ENCODE measurements around the gene SH3GLB1.
"Not testable (repeated sequence)": the region's sequence is repeated elsewhere in the genome, so short reads cannot be mapped to it uniquely, and the experiment has no call there.

SH3GLB1 gene

DNA sequence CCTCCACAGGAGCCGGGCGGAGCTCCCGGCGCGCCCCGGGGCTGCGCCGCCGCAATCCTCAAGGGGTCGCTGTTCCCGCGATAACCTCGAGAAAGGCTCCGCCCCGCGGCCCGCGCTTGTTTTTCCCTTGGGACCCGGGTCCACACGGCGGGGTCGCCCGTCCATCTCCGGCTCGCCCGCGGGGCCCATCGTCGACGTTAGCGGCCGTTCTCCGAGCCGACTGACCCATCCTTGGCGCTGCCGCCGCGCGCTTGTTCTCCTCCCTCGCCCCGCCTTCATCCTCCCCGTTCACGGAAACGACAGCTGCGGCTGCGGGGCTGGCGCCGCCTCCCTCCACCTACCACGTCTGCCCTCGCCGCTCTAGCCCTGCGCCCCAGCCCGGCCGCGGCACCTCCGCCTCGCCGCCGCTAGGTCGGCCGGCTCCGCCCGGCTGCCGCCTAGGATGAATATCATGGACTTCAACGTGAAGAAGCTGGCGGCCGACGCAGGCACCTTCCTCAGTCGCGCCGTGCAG lies at the start of gene SH3GLB1:
SH3GLB1 (plus strand) TSS at position 119 of the 514 bp plus-strand sequence; CDS start at position 443, 324 bp downstream.
- peak; percentile 64 for DNase-seq (ENCODE audit: low read depth)

GRCh38 chr1:86658381-86658780 lies 46.0 kb upstream of the SH3GLB1 start:
- not testable (repeated sequence) for DNase-seq (ENCODE audit: low read depth)

- DNase-seq (ENCODE audit: low read depth), result no peak
Measured at GRCh38 chr1:86666368-86666767, 38.0 kb upstream of the SH3GLB1 start.

DNA sequence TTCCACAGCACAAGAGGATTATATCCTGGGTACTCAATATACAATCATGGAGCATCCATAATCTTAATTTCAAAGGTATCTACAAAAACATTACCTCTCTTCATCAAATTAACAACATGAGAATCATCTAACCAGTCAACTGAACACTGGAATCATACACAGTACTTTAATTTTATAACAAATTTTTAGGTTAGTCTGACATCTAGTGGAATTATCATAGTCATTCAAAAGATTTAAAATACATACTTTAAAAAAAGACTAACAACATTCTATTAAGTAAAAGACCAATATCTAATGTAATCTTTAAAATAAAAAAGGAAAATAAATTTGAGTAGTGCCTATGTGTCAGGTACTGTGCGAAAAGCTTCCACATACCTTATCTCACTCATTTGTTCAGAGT lies 16.8 kb upstream of the SH3GLB1 start:
- no peak for DNase-seq (ENCODE audit: low read depth)

- no peak for DNase-seq (ENCODE audit: low read depth)
Measured at GRCh38 chr1:86692641-86693040, 11.7 kb upstream of the SH3GLB1 start.

DNA sequence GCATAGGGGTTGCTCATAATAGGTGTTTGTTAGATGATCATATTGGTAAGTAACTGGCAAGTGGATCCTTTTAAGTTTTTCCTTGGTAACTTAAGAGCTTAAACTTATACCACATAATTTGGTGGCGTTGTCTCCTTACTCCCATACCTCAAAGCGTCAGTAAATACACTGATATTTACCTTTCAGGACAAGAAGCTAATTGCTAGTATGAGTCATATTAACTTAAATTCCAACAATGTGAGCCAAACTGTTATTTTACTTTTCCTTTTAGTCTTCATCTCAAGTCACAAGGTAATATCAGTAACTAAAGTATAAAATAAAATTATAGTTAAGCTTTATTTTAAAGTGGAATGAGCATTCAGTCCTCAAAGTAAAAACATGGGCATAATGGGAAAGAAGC lies 9.0 kb upstream of the SH3GLB1 start:
- DNase-seq (ENCODE audit: low read depth), result no peak

DNA sequence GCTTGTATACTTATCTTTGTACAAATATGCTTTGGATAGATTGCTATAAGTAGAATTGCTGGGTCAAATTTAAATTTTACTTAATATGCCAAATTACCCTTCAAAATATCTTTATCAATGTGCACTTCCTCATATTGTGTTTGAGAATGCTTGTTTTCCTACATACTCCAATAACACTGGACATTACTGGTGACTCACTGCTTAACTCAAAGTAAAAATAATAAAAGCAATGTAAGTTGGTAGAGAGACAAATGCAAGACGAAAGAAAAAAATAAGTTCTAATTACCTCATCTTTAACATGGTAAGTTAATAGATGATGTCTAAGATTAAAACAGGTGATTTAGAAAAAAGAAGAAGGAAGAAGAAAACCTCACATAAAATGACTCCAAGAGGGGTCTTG lies 7.9 kb upstream of the SH3GLB1 start:
- DNase-seq (ENCODE audit: low read depth), result no peak

DNA sequence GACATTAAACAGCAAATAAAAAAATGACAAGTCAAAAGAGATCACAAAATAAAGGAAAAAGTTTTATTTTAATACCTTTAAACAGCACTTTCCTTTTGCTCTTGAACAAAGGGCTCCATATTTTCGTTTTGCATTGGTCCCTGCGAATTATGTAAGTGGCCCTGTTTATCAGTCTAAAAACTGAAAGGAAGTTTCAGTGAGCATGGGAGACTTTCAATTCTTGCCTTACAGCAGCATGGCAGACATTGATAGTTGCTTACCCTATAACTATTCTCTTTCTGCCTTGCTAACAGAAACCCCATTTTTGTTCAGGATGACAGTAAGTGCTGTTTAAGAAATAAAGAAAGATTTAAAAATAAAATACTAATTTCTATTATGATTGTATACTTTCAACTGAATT lies 5.2 kb upstream of the SH3GLB1 start:
- DNase-seq (ENCODE audit: low read depth), result no peak

- DNase-seq (ENCODE audit: low read depth), result no peak
Measured at GRCh38 chr1:86701731-86702130, 2.6 kb upstream of the SH3GLB1 start.

DNA sequence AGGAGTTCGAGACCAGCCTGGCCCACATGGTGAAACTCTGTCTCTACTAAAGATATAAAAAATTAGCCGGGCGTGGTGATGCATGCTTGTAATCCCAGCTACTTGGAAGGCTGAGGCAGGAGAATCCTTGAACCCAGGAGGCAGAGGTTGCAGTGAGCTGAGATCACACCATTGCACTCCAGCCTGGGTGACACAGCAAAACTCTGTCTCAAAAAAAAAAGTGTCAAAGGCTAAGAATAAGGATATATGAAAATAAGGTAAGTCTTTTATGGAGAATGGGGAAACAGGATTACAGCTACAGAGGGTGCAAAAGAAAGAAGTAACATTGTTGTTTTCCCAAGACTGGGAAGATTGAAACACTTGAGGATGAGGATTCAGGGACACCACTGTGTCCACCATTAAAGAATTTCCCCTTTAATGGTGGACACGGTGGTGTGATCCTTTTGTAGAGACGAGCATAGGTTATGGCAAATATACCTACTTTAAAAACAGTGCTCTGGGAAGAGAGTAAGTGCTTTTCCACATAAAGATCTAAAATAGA lies 1.4 kb upstream of the SH3GLB1 start:
- not testable (repeated sequence) for DNase-seq (ENCODE audit: low read depth)

DNA sequence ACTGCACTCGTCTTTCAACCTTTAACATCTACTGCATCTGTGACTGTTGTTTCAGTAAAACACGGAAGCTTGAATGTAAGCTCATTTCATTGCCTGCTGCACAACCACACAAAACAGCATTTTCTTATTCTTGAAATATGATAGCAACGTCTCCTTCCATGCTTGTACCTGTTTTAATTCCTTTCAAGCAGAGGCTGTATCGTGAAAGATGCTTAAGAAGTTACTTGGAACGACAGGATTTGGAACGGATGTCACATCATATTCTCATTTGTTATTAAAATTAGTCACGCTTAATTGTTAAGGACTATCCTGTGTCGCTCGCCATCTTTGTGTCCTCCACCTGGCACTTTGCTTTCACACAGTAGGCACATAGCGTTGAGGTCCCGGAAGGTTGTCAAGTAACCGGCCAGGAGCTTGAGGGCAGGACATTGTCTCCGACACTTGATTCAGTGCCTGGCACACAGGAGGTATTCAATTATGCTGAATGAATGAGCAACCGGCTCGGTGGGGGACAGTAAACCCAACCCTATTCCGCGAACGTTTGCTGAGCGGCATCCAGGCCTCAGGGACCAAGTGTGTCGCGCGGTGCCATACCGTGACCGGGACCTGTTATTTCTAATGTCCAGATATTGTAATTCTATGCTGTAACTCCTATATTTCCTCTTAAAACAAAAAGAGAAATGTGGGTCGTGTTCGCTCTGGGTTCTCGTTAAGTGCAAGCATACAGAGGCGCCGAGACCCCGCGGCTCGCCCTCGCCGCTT lies 499 bp upstream of the SH3GLB1 start:
- no peak for DNase-seq (ENCODE audit: low read depth)

GRCh38 chr1:86704972-86705664 lies 742 bp downstream of the SH3GLB1 start:
- DNase-seq (ENCODE audit: low read depth), result peak; percentile 36

DNA sequence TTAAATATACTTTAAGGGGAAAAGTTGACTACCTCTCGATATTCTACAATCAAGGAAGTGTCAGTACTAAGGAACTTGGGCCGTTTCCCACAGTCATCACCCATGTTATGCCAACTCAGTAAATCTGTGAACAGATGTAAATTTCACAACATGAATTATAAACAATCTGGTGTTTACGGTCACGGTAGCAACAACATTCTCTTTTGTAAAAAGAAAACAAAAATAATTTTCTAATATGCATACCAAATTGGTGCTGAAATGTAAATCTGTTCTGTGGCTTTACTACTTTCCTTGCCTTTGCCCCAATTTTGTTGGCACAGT lies 1.2 kb downstream of the SH3GLB1 start:
- DNase-seq (ENCODE audit: low read depth), result peak; percentile 12

DNA sequence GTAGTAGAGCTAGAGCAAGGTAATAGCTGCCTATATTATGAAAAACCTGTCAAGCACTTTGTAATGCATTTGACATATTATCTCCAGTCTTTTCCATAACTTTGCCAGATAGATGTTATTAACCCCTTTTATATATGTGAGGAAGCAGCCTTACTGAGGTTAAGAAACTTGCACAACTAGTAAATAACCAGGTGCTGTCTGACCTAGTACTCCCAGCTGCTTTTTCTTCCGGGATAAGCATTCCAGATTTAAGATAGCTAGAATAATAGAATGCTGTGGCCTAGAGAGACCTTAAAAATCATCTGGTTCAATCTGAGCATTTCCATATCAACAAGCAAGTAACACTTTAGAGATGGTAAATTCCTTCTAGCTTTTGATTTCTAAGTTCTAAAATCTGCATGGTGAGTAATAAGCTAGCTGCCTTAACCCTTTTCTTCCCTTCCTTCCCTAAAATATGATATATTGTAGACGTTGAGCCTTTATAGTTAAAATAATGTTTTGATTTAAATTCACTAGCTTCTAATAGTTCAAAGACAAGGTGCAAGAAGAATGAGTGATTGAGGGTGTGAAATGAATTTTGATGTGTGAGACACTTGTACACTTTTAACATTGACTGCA lies 1.8 kb downstream of the SH3GLB1 start:
- no peak for DNase-seq (ENCODE audit: low read depth)

GRCh38 chr1:86708920-86709319 lies 4.5 kb downstream of the SH3GLB1 start:
- DNase-seq (ENCODE audit: low read depth), result no peak

GRCh38 chr1:86712088-86712860 lies 7.9 kb downstream of the SH3GLB1 start:
- no peak for DNase-seq (ENCODE audit: low read depth)

DNA sequence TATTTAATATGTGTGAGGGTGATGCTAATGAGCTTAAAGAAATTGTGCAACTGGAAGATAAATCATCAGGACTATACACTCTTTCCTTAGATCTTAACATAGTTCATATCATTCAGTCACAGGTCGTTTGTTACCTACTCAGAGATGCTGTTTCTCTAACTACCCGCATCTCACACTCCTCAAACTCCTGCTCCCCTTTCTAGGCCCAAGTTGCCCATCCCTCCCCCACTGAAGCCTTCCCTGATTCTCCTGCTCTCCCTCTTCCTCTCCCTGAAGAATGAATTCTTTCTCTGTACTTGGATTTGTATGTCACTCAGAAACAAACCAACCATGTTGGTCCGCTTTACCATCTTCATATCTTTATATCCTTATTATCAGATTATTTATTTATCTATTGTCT lies 9.1 kb downstream of the SH3GLB1 start:
- DNase-seq (ENCODE audit: low read depth), result no peak

- DNase-seq (ENCODE audit: low read depth), result no peak
Measured at GRCh38 chr1:86714159-86714558, 9.8 kb downstream of the SH3GLB1 start.

DNA sequence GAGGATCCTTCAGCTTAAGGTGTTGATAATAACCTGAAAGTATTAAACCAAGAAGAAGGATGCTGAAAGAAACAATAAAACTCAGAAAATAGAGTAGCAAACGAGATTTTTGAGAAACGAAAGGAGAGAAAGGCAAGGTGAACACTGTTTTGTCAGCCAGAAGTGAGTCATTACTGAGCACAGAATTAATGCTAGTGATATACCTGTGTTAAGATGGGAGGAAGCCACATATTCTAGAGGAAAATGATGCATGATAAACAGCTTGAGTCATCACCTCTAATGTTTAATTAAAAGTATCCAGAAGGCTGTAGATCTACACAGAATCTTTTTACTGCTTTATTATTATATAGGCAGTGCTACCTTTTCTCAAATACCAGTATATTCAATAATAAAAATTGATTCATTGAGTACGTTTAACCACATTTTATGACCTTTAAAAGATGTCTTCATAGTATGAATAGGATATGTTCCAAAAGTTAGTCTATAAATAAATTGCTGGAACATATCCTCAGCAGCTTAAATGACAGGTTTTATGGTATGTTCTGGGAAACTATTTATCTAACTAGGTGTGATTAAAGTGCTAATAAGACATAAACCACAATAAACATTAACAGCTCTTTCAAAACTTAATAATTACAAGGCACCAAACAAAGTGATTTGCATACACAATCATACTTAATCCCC lies 10.3 kb downstream of the SH3GLB1 start:
- no peak for DNase-seq (ENCODE audit: low read depth)

DNA sequence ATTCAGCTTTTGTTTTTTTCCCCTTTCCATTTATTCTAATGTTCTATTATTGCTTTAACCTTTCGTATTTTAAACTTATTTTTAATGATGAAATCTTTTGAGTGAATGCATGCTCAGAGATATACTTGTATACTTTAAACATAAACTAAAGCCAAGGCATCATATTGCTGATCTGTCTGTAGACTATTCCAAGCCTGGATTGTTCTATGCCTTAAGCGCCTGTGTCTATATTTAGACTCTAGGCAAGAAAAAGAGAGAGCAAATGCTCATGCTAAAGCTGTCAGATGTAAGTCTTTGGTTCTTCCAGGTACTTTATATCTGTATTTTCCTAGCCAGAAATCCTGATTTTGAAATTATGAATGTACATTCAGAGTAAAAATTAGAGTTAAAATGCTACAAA lies 14.4 kb downstream of the SH3GLB1 start:
- DNase-seq (ENCODE audit: low read depth), result no peak

- DNase-seq (ENCODE audit: low read depth), result no peak
Measured at GRCh38 chr1:86731416-86731815, 27.0 kb downstream of the SH3GLB1 start.

Data from GM04504 (cell line).